Measurements from ENCODE around the gene GAB1.

The GAB1 gene

DNA sequence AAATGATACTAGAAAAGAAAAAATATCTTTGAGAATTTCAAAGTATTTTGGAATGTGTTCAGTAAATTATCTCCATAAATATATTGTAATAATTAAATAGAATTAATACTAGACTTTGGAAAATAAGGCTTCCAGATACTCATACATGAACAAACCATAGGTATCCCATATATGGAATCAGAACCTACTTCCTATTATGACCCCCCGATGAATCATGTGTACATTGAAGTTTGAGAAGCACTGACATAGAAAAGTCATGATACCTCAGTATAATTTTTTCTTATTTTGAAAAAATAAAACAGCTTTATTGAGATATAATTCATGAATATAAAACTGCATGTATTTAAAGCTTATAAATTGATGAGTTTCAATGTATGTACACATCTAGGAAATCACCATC is 149.6 kb downstream of the GAB1 start:
- TF ChIP-seq, protein P1, sequence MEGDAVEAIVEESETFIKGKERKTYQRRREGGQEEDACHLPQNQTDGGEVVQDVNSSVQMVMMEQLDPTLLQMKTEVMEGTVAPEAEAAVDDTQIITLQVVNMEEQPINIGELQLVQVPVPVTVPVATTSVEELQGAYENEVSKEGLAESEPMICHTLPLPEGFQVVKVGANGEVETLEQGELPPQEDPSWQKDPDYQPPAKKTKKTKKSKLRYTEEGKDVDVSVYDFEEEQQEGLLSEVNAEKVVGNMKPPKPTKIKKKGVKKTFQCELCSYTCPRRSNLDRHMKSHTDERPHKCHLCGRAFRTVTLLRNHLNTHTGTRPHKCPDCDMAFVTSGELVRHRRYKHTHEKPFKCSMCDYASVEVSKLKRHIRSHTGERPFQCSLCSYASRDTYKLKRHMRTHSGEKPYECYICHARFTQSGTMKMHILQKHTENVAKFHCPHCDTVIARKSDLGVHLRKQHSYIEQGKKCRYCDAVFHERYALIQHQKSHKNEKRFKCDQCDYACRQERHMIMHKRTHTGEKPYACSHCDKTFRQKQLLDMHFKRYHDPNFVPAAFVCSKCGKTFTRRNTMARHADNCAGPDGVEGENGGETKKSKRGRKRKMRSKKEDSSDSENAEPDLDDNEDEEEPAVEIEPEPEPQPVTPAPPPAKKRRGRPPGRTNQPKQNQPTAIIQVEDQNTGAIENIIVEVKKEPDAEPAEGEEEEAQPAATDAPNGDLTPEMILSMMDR (IDR thresholded peaks at IDR 0.05; ENCODE audit: extremely low read depth, missing control alignments), result no peak

DNA sequence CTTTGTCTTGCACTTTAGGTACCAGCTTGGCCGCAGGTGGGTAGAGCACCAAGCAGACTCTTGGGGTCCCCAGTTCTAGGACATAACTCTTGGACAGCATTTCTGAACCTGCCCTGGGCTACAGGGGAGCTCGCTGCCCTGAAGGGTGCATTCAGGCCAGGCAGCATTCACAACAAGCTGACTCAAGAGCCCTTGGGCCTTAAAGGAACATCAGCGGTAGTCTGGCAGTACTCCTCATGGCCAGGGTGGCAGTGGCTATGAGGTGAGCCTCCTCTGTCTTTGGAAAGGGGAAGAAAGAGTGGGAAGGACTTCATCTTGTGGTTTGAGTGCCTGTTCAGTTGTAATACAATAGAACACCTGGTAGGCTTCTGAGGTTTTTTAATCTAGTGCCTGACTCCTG is 152.0 kb downstream of the GAB1 start:
- DNase-seq (ENCODE audit: low spot score), result no peak
- TF ChIP-seq, protein P1 (IDR thresholded peaks at IDR 0.05; ENCODE audit: extremely low read depth, missing control alignments), result no peak

More for the DNA sequence above, 149.6 kb downstream of the GAB1 start:
- DNase-seq (ENCODE audit: low spot score), result no peak

DNA sequence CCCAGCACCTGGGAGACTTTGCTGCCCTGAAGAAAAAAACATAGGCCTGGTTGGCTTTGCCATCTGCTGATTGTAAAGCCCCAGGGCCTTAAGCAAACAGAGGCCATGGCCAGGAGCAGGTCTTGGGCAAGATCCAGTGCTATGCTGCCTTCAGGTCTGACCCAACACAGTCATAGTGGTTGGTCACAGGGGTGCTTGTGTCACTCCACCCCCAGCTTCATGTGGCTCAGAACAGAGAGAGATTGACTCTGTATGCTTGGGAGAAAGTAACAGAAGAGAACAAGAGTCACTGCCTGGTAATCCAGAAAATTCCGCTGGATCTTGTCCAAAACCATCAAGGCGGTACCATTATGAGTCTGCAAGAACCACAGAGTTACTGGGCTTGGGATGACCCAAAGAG is 152.4 kb downstream of the GAB1 start:
- no peak for DNase-seq (ENCODE audit: low spot score)
- TF ChIP-seq, protein P1 (IDR thresholded peaks at IDR 0.05; ENCODE audit: extremely low read depth, missing control alignments), result no peak

DNA sequence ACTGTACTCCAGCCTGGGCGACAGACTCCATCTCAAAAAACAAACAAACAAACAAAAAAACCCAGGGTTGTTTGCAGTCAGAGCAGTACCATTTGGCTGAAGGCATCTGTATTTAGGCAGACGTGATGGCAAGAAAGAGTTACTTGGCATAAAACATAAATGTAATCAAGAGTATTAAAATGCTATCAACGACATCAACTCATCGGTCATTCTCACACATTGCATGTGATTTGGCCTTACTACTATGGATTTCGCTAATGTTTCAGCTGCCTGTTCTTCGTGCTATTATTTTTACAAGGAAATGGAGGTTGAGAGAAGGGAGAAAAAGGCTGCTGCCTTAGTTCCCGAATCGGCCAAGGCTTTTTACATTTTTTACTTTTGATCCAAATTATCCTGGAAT is 161.3 kb downstream of the GAB1 start:
- TF ChIP-seq, protein P1 (IDR thresholded peaks at IDR 0.05; ENCODE audit: extremely low read depth, missing control alignments), result no peak
- no peak for DNase-seq (ENCODE audit: low spot score)

DNA sequence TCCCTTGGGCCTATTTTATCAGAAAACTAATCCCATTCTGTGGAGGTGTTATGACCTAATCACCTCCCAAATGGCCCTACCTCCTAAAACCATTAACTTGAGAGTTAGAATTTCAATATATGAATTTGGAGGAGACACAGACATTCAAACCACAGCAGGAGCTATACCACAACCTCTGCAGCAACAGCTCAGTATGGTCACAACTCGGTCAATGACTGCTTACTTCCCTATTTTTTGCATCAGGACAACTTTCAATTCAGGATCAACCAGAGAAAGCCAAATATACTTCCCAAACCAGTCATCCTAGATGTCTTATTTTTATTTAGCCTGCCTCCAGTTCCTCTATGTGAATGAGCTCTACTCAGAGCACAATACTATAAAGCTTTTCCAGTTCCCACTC is 165.6 kb downstream of the GAB1 start:
- TF ChIP-seq, protein P1 (IDR thresholded peaks at IDR 0.05; ENCODE audit: extremely low read depth, missing control alignments), result no peak
- DNase-seq (ENCODE audit: low spot score), result no peak

DNA sequence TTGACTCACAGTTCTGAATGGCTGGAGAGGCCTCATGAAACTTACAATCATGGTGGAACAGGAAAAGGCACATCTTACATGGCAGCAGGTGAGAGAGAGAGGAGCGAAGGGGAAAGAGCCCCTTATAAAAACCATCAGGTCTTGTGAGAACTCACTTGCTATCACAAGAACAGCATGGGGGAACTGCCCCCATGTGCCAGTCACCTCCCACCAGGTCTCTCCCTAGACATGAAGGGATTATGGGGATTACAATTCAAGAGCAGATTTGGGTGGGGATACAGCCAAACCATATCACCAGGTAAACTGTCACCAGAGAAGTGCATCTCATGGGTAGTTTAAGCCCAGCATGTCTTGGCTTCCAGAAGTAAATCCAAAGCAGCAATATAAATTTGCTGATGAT is 169.4 kb downstream of the GAB1 start:
- TF ChIP-seq, protein P1 (IDR thresholded peaks at IDR 0.05; ENCODE audit: extremely low read depth, missing control alignments), result no peak
- DNase-seq (ENCODE audit: low spot score), result no peak

DNA sequence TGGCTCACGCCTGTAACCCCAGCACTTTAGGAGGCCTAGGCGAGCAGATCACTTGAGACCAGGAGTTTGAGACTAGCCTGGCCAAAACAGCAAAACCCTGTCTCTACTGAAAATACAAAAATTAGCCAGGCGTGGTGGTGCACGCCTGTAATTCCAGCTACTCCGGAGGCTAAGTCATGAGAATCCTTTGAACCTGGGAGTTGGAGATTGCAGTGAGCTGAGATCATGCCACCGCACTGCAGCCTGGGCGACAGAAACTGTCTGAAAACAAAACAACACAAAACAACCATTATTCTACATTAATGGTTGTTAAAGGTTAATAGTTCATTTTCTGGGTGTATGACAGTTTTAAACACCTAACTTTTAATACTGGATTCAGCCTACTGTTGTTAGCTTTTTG is 175.2 kb downstream of the GAB1 start:
- TF ChIP-seq, protein P1 (IDR thresholded peaks at IDR 0.05; ENCODE audit: extremely low read depth, missing control alignments), result no peak
- DNase-seq (ENCODE audit: low spot score), result no peak
